Endometrial microvascular endothelial cells (primary cell): Measurements from ENCODE around the gene NEUROD1. TPM values are rescaled to one million over a fixed set of nuclear protein-coding genes. Genes with fewer than 3 reads are reported as not detected.
"Not testable (repeated sequence)": the region's sequence is repeated elsewhere in the genome, so short reads cannot be mapped to it uniquely, and the experiment has no call there.

ENCODE experiments used
- in situ Hi-C: cut with HindIII; loops from 2 replicates; pipeline ENCODE4 v1.10.0; 2017; ENCODE audit warnings: low sequenced_read_pairs, low pct_unique_long_range_greater_than_20kb; ENCODE audit errors: inconsistent ontology term
- total RNA-seq: library from RNA; depleted of rRNA; stranded (reverse); fragments of >200 nt; gene quantifications from one replicate; pipeline ENCODE4 v1.2.3, GENCODE V29; 2015; ENCODE audit errors: inconsistent ontology term

The NEUROD1 gene
- total RNA-seq, result not detected

DNA sequence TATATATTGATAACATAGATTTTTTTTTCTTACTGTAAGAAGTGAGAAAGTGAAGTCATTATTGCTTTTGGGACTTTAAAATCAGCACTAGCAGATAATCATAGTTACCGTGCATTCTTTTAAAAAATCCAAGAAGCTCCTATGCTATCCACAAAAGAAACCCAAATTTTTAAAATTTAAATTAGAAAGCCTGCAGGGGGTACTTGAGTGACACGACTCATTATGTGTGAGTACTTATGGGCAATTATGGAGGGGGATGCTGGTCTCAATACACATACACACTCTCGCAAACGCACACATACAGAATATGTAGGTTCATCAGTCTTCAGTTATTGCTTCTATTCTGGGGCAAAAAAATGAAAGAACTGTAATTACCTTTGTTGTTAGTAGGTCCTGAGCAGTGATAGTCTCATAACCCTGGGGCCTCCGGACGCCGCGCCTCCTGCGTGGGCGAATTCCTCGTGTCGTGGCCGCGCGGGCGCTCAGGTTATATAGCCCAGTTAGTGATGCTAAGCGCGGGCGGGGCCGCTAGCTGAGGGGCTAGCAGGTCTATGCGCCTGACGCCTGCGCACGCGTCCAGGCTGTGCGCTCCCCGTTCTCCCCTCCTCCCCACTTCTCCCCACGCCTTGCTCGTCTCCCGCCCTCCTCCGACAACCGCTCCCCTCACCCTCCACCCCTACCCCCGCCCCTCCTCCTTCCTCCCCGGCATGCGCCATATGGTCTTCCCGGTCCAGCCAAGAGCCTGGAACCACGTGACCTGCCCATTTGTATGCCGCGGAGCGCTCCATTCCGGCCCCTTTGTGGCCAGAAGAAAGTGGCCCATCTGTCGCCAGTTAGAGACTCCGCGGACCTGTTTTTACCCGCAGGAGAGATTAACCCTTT, at the start of gene NEUROD1:
Gene NEUROD1 (minus strand): TSS at position 463 of the 882 bp plus-strand sequence. CDS start 1,657 bp downstream, outside the sequence.
- in situ Hi-C loops, result no loop called here

DNA sequence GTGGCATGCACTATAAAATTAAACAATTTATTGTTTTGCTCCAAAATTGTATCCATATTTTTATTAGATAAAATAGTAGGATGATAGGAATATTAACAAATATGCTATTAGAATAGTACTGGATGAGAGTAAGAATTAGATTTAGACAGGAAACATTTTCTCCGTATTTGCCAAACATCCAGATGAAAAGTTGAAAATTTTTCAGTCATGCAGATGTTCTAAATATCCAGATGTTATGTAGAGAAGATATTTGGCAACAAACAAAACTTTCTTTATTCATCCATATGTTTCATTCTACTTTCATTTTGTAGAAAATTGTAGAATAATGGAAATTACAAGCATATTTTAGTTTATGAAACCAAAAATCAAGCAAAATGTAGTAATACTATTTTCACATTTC, 45.2 kb upstream of the NEUROD1 start:
- in situ Hi-C loops, result no loop called here

DNA sequence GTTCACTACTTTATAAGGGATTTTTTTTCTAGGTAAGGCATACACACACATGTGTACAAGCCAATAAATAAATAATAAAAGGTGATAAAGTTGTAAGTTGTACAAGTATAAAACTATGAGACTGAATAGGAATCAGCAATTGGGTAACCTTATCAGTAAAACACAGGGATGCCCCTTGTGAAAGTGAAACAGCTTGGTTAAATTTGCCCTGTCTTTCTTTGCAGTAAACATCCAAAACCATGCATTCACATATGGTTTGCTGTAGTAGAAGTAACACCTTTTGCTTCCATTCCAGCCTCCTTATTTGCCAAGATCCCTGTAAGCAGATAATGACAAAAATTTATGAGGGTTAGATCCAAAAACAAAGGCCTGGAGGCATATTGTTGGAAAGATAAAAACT, 44.3 kb upstream of the NEUROD1 start:
- in situ Hi-C loops, result no loop called here

DNA sequence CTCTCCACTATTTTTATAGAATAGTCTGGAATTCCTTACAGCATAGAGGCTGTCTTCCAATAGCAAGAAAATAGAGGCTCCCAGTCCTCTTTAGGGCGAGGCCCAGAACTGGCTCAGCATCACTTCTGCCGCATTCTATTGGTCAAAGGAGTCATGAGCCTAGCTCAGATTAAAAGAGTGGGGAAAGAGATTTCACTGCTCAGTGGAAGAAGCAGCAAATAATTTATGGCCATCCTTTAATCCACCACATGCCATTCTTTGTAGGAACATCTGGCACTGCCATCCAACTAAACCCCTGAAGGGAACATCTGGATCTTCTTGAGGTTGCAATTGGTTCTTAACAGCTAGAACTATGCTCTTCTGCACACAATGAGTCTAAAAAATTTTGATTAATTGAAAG, 43.4 kb upstream of the NEUROD1 start:
- in situ Hi-C loops, result no loop called here

DNA sequence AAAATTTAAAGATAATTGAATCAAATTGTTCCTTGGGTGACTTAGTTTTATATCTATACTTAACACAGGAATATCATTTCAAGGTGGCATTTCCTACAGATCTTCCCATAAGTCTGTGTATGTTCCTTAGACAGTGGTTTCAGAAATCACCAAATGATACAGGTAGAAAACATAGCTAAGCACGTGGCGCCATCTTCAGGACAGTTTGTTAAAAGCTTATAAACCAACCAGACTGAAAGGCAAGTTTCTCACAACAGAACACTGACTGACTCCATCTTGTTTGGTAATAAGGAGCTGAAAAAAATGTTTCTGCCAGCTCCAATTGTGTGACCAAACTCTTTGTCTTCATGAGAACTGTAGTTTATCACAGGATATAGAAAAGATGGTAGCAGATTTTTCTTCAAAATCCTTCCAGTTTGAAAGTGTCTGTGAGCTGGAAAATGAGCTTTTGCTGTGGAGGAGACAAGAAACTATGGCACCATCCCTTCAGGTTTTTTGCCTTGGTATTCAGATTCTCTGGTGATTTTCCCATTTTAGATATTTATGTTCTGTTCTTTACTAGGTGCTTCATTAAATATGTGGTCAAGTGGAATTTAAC, 34.8 kb upstream of the NEUROD1 start:
- in situ Hi-C loops, result no loop called here

DNA sequence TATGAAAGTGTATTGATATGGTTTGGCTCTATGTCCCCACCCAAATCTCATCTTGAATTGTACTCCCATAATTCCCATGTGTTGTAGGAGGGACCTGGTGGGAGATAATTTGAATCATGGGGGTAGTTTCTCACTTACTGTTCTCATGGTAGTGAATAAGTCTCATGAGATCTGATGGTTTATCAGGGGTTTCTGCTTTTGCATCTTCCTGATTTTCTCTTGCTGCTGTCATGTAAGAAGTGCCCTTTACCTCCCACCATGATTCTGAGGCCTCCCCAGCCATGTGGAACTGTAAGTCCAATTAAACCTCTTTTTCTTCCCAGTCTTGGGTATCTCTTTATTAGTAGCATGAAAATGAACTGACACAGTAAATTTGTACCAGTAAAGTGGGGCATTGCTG, 30.7 kb upstream of the NEUROD1 start:
- in situ Hi-C loops, result not testable (repeated sequence)

DNA sequence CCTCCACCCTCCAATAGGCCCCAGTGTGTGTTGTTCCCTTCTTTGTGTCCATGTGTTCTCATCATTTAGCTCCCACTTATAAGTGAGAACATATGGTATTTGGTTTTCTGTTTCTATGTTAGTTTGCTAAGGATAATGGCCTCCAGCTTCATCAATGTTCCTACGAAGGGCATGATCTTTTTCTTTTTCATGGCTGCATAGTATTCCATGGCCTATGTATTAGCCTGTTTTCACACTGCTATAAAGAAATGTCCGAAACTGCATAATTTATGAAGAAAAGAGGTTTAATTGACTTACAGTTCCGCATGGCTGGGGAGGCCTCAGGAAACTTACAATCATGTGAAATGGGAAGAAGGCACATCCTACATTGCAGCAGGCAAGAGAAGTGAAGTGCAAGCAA, 22.2 kb upstream of the NEUROD1 start:
- in situ Hi-C loops, result not testable (repeated sequence)

DNA sequence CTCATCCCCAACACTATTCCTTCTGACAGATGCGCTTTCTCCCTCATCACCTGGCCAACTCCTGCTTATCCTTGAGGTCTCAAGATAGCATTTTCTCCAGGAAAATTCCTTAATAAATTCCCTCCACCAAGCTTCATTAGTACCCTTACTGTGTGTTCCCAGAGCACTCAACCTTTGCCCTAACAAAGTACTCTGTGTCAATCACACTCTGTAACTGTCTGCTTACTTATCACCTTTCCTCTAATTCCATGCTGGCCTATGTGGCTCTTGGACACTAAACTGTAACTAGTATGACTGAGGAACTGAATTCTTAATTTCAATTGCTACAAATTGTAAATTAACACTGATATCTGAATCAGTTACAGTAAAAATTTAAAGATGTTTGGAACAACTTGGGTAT, 17.9 kb upstream of the NEUROD1 start:
- in situ Hi-C loops, result no loop called here

DNA sequence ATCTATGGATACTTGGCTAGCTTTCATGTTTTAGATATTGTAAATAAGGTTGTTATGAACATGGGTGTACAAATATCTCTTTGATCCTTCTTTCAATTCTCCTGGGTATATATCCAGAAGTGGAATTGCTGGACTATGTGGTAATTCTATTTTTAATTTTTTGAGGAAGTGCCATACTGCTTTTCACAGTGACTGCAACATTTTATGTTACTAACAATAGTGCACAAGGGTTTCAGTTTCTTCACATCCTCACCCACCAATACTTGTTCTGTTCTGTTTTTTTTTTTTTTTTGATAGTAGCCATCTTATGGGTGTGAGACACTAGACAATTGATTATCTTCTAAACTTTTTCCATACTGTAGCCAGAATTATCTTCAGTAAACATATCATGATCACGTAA, 17.3 kb upstream of the NEUROD1 start:
- in situ Hi-C loops, result no loop called here

DNA sequence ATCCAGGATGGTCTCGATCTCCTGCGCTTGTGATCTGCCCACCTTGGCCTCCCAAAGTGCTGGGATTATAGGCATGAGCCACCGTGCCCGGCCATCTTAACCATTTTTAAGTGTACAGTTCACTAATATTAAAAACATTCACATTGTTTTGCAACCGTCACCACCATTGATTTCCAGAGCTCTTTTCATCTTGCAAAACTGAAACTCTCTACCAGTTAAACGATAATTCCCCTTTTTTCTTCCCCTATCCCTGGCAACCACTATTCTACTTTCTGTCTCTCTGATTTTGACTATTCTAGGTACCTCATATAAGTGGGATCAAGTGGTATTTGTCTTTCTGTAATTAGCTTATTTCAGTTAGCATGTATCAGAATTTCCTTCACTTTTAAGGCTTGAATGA, 16.8 kb upstream of the NEUROD1 start:
- in situ Hi-C loops, result no loop called here

DNA sequence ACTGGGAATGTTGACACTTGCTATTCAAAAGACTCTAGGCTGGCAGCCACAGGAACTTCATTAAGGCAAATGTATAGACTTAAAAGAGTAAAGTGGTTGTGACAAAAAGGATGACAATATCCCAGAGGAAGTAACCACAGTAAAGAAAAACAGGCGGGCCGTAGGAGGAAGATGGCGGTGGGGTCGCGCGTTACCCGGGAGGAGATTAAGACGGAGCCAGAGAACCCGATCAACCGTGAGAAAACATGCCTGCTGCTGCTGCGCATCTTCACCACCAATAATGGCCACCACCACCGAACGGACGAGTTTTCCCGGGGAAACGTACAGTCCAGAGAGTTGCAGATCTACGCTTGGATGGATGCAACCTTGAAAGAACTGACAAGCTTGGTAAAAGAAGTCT, 14.0 kb upstream of the NEUROD1 start:
- in situ Hi-C loops, result no loop called here

DNA sequence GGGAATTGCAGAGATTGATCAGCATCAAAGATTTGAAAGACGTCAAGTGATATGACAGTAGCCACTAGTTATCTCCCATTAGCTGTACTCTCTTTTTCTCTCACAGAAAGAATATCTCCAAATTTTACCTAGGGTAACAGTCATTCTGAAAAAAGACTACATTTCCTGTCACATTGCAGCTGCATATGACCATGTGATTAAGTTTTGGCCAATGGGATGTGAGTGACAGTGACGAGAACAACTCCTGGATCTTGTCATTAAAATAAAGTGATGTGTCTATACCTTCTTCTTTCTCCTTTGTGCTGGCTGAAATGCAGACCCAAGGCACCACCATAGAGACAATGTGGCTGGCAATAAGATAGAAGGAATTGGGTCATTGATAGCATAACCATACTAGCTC, 10.5 kb upstream of the NEUROD1 start:
- in situ Hi-C loops, result no loop called here

DNA sequence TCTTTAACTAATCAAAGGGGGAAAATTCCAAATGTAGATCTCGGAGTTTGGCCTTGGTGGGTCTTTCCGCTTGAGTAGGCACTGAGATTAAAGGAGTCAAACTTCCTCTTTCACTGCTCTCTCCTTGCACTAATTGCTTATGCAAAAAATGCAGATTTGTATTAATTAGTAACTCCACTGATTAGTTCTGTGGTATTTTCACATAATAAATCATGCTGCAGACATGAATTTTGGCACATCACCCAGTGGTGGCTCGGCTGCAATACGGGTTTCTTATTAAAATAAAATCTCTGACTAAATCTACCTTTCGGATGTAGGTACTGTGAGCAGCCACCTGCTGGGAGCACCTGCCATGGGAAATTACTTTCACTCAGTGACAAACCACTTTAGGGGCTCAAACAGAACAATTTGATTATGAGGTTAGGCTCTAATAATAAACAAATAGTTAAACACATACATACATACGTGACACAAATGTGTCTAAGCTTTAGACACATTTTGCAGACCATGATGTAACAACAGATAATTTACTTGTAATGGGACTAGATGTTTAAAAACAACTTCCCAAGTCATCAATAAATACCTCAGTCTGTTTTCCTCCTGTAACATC, 6.4 kb upstream of the NEUROD1 start:
- in situ Hi-C loops, result no loop called here

DNA sequence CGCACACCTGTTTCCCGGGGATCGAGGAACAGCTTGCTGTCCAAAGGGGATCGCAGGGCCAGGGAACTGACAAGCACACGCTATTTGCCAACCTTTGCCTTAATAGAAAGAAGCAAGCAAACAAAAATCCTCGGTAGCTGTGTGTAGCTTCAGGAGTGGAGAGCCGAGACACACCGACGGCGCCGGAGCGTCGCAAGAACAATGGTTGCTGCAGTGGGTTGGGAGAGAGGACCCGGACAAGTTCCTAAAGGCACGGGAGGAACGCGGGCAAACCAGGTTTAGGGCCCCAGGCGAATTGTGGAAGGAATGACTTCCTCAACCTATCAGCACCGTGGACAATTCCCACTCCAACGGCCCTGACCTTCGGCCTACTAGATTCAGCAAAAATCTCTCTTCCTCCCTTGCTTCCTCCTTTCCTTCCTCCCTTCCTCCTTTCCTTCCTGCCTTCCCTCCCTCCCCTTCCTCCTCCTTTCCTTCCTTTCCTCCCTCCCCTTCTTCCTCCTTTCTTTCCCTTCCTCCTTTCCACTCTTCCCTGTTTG, 4.9 kb upstream of the NEUROD1 start:
- in situ Hi-C loops, result no loop called here

DNA sequence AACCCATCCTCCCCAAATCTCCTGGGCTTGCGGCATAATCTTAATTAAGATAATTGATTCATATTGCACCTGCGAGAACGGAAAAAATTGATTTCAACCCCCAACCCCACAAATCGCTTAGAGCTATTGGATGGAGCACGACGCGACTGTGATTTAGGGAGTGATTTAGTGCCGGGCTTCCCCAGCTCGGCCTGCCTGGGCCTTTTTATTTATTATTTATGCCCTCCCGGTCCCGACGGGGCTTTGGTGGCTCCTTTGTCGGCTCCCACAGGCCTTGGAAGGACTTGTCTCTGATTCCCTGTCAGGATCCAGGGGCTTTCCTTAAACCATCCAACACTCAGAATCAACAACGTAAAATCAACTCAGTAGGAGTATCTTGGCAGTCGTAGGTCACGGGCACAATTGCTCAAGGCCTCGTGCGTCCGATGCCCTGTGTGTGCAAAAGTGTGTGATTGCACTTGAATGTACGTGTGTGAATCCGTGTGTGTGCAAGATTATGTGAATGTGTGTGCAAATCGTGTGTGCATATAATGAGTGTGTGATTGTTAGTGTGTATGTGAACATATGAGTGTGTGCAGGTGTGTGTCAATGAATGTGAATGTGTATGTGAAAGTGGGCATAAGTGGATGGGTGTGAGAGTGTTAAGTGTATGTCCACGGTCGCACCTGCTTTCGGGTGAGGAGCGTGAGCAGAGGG, 4.3 kb upstream of the NEUROD1 start:
- in situ Hi-C loops, result no loop called here

DNA sequence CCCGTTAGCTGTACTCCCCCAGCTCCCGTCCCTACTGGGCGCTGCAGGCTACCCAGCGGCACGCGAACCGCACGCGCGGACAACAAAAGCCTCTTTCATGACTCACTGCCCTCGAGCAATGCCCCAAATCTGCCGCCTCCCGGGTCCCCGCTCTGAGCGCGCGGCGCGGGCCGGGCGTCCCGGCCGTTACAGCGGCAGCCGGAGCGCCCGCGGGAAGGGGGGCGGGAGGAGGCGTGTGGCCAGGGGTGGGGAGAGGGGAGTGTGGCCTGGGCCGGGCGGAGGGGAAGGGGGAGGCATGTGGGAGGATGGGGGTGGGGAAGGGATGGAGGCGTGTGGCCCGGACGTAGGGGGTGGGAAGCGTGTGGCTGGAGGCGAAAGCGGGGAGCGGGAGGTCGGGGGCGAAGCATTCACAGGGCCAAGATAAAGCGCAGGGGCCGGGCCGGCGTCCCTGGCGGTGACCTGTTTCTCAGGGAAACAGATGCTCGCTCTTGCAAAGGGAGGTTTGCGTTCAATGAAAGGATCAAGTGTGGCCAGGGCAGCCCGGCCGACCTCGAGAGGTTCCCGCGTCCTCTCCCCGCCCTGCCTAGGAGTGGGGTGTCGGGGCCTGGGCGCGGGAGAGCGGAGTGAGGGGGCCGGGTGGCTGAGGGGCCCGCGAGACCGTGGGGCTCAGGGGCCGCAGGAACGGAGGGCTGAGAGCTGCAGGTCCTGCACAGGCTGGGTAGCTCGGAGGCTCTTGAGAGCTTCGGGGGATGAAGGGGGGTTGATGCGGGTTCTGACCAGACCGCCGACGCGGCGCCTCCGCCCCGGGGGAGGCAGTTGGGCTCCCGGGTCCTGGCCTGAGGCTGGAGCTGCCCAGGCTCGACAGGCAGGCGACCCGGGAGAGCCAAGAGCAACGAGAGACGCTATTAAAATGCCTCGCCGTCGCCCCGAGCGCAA, 3.5 kb upstream of the NEUROD1 start:
- in situ Hi-C loops, result no loop called here

DNA sequence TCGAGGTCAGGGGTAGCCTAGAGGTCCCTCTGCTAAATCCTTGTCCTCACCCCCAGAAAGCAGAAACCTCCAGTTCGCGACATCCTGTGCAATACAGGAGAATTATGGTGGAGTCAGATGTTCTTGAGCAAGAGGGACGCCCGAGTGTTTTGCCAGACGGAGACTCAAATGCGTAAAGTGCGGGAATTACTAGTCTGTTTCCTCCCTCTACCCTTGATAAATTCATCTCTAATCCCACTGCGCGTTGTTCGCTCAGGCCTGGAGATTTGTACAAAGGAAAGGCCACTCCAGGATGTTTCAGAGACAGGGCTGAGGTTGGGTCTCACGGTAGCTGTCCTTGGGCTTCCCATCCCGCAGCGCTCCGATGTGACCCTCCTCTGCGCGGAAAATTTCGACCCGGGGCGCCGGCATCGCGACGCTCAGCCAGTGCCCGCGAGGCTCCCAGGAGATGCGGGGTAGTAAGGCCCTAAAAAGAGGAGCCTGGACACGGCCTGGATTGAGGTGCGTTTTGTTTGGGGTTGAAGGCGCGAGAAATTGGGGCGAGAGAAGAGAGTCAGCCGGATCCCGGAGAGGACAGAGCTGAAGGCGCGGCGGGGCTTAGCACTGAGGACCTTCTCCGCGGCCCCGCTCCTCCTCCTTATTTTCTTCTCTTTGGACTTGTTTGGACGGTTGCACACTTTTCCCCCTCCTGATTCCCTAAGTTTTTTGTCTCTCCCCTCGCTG, 2.6 kb upstream of the NEUROD1 start:
- in situ Hi-C loops, result no loop called here
